Measurements from ENCODE around the gene KATNAL2. TPM values are rescaled to one million over a fixed set of nuclear protein-coding genes. Genes with fewer than 3 reads are reported as not detected.
A peak's percentile ranks its signal among the peaks of the same experiment; 100 is the strongest.

Gene KATNAL2, protein sequence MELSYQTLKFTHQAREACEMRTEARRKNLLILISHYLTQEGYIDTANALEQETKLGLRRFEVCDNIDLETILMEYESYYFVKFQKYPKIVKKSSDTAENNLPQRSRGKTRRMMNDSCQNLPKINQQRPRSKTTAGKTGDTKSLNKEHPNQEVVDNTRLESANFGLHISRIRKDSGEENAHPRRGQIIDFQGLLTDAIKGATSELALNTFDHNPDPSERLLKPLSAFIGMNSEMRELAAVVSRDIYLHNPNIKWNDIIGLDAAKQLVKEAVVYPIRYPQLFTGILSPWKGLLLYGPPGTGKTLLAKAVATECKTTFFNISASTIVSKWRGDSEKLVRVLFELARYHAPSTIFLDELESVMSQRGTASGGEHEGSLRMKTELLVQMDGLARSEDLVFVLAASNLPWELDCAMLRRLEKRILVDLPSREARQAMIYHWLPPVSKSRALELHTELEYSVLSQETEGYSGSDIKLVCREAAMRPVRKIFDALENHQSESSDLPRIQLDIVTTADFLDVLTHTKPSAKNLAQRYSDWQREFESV
- total RNA-seq, result 1 to 10 TPM; 3.1 to 7.0 (median 5.7) TPM
- long read RNA-seq, donor 1, partial matches to known transcripts, result 1 of 5 reads
- long read RNA-seq, donor 1, other reads (novel, unspliced or antisense), result 4 of 5 reads
- long read RNA-seq, donor 2, result 0 reads

DNA sequence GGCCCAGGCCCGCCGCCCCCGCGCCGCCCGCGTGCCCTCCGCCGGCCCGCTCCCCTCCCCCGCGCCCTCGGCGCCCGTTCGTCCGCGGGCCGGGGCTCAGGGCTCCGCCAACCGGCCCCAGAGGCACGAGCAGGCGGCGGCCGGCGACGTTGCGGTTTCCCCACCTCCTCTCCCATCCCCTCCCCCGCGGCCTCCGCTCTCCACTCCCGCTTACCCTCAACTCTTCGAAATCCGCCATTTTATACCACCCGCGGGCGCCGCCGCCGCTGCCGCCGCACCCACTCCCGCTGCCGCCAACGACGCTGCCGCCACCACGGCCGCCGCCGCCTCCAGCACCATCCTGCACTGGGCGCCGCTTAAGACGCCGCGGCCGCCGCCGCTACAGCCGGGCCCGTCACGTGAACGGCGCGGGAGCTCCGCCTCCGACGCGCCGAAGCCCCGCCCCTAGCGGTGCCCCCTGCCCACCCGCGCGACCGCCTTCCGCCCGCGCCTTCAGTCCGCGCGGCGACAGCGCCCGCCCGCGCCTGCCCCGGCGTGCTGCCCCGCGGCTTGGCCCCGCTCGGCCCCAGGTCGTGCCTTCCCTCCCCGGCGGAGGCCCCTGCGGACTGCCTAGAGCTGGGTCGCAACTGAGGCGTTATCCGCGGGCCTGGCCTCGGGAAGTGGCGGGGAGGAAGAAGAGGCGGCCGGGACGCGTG is at the start of gene KATNAL2, which contains the start of gene PIAS2:
KATNAL2 (plus strand) TSS at position 495 of the 695 bp plus-strand sequence. CDS start 29,271 bp downstream, outside the sequence.
PIAS2 (minus strand) TSS at position 400 of the 695 bp plus-strand sequence; CDS start at position 238, 162 bp downstream.
- TF ChIP-seq, protein P1, sequence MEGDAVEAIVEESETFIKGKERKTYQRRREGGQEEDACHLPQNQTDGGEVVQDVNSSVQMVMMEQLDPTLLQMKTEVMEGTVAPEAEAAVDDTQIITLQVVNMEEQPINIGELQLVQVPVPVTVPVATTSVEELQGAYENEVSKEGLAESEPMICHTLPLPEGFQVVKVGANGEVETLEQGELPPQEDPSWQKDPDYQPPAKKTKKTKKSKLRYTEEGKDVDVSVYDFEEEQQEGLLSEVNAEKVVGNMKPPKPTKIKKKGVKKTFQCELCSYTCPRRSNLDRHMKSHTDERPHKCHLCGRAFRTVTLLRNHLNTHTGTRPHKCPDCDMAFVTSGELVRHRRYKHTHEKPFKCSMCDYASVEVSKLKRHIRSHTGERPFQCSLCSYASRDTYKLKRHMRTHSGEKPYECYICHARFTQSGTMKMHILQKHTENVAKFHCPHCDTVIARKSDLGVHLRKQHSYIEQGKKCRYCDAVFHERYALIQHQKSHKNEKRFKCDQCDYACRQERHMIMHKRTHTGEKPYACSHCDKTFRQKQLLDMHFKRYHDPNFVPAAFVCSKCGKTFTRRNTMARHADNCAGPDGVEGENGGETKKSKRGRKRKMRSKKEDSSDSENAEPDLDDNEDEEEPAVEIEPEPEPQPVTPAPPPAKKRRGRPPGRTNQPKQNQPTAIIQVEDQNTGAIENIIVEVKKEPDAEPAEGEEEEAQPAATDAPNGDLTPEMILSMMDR (IDR thresholded peaks at IDR 0.05), result no peak
- Histone ChIP-seq H3K9me3 (no peaks in the 10 kb centered on the region), H3K36me3 (ENCODE audit: low read depth) (no peaks in the 10 kb centered on the region), H3K4me3 (peak within 1 kb of the TSS; percentile 60), H3K4me1 (ENCODE audit: low read depth) (peaks cover 12% of the 10 kb centered on the region)
- peak; percentile 86 to 90 (median 88) for DNase-seq
- peak; percentile 96 for ATAC-seq
- intact Hi-C loops (cut with DNase I, micrococcal nuclease), result no loop called here

DNA sequence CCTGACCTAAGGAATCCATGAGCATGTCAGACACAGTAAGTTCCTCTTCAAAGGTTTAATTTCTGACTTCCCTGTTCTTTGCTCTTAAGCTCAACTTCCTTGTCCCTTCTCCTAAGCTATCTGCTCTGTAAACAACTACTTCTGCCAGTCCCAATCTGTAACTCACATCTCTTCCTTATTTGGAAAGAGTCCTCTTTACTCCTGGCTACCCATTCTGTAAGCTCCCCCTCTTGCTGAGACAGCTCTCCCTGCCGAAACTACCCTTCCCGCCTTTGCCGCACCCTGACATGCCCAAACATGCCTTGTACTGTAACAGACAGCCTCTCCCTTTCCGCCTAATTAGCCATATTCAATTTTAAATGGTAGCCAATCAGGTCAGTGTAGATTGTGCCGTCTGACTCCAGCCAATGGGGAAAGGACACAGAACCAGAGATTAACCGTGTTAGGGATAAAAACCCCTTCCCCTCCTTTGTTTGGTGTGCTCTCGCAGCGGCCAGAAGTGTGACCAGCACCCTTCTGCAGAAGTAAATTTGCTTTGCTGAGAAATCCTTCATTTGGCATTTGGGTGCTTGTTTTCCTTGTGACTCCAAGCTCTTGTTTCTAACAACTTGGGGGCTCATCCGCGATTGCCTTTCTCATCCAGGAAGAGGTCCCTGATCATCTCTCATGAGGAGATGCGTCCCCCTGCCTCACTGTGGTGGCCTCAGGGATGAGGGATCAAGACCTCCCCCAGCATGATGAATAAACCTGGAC is 49.1 kb upstream of the KATNAL2 start:
- intact Hi-C loops (cut with DNase I, micrococcal nuclease), result no loop called here
- Histone ChIP-seq H3K4me1 (ENCODE audit: low read depth) (no peaks in the 10 kb centered on the region), H3K36me3 (ENCODE audit: low read depth) (no peaks in the 10 kb centered on the region), H3K4me3 (no peak overlapping the region), H3K9me3 (peaks cover 24% of the 10 kb centered on the region)
- DNase-seq (no peak), ATAC-seq (peak; percentile 51)
- TF ChIP-seq, protein P1 (IDR thresholded peaks at IDR 0.05), result no peak

DNA sequence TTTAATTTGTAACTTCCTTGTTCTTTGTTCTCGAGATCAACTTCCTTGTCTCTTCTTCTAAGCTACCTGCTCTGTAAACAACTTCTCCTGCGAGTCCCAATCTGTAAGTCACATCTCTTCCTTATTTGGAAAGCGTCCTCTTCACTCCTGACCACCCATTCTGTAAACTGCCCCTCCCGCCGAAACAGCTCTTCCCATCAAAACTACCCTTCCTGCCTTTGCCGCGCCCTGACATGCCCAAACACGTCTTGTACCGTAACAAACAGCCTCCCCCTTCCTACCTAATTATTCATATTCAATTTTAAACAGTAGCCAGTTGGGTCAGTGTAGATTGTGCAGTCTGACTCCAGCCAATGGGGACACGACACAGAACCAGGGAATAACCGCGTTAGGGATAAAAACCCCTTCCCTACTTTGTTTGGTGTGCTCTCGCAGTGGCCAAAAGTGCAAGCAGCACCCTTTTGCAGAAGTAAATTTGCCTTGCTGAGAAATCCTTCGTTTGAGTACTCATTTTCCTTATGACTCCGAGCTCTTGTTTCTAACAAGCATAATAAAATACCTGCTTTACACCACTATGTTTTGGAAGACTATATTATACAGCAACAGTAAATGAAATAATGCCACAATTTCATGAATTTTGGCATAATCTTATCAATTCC is 39.9 kb upstream of the KATNAL2 start:
- DNase-seq (peak in 2 of 3 donors; percentile 42 to 46), ATAC-seq (peak; percentile 77)
- TF ChIP-seq, protein P1 (IDR thresholded peaks at IDR 0.05), result no peak

DNA sequence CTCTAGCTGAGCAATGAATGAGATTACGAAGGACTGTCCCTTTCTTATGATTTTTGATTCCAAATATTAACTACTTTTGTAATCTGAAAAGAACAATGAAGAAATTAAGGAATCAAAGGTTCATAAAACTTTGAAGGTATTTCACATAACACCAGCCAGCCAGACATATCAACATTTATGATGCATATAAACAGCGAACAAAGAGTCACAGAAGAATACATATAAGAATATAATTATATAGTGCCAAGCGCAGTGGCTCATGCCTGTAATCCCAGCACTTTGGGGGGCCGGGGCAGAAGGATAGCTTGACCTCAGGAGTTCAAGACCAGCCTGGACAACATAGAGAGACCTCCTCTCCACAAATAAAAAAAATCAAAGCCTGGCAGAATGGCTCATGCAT is 34.2 kb upstream of the KATNAL2 start:
- Histone ChIP-seq H3K4me3 (no peak overlapping the region), H3K4me1 (ENCODE audit: low read depth) (peaks cover 18% of the 10 kb centered on the region), H3K9me3 (peaks cover 19% of the 10 kb centered on the region), H3K36me3 (ENCODE audit: low read depth) (no peaks in the 10 kb centered on the region)
- DNase-seq, result no peak
- intact Hi-C loops (cut with DNase I, micrococcal nuclease), result no loop called here
- peak; percentile 61 for ATAC-seq
- TF ChIP-seq, protein P1 (IDR thresholded peaks at IDR 0.05), result no peak

More for the DNA sequence above, 39.9 kb upstream of the KATNAL2 start:
- Histone ChIP-seq H3K4me3 (no peak overlapping the region), H3K9me3 (peaks cover 33% of the 10 kb centered on the region), H3K4me1 (ENCODE audit: low read depth) (no peaks in the 10 kb centered on the region), H3K36me3 (ENCODE audit: low read depth) (no peaks in the 10 kb centered on the region)
- intact Hi-C loops (cut with DNase I, micrococcal nuclease), result no loop called here

All from mucosa of descending colon (tissue), 3 donors.